Measurements from ENCODE around the gene CCDC68.

Gene CCDC68

DNA sequence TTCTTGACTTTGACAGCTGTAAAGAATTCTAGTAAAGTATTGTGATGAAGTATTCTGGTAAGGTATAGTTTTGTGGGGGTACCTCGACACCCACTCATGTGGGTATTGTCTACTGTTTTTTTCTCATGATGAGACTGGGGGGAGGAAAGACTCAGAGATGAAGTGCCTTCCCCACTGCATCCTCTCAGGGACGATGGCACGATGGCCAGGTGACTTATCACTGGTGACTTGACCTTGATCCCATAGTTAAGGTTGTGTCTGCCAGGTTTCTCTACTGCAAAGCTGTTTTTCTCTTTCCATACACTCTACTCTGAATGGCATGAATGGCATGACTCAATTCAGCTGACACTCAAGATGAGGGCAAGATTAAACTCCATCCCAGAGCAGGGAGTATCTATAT is 936 bp upstream of the CCDC68 start:
- no peak for DNase-seq

DNA sequence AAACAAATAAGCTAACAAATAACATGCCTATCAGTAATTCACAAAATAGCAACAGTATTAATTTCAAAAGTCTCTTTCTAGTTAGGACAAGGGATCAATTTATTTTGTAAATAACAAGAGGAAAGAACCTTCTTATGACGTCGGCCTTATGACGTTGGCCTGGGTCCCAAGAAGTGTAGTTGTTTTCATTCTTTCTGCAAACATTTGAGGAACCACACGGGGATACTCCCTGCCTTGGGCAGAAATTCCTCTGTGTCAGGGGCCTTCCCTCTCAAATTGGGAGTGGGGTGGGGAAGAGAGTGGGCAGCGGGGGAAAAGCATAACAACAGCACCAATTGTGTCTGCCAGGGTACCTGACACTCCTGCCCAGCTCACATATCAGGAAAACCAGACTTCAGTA is 1.3 kb downstream of the CCDC68 start:
- DNase-seq: no peak

DNA sequence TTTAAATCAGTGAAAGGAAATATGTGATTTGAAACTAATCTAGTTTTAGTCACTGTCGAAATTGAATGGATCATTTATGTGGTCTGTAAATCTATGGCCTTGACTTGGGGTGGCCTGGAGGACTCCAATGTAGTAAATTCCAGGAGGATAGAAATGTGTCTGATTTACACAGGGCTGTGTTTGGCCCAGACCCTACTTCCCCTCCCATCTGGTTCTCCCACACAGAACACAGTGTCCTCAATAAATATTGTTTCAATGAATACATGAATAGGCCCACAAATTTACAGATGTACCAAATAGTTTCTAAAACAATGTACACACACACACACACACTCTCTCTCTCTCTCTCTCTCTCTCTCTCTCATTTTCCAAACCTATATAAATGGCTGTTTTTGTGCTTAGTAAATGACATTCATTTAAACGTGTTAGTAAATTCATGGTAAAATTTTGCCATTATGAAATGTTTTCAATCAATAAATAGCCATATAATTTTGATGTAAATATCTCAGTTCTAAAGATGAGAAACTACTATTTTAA is 1.9 kb downstream of the CCDC68 start:
- no peak for DNase-seq

DNA sequence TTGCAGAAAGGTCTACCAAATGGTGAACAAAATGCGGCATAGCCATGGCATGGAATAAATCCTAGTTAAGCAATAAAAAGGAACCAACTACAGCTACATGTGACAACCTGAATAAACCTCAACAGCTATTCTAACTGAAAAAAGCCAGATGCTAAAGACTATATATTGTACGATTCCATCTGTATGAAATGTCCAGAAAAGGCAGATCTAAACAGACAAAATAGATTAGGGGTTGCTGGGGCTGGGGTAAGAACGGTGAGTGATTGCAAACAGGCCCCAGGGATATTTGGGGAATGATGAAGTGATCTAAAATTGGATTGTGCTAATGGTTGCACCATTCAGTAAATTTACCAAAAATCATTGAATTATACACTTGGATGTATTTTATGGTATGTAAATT is 2.8 kb downstream of the CCDC68 start:
- DNase-seq: no peak

DNA sequence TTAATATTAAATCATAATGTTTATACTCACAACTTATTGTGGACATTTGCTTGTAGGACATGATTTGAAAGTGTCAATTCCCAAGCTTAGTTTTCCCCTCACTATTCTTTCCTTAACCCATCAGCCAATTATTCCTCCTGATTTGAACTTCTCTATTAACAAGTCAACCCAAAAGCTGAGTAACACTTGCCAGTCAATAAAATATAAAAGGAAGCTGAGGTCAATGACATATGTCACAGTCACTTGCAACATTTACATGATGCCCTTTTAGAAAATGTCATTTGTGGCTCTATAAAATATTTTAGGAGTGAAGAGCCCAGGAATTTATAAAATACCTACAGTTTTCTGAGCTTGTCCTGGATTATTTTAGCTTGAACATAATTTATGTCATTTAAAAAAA is 7.2 kb downstream of the CCDC68 start:
- no peak for DNase-seq

DNA sequence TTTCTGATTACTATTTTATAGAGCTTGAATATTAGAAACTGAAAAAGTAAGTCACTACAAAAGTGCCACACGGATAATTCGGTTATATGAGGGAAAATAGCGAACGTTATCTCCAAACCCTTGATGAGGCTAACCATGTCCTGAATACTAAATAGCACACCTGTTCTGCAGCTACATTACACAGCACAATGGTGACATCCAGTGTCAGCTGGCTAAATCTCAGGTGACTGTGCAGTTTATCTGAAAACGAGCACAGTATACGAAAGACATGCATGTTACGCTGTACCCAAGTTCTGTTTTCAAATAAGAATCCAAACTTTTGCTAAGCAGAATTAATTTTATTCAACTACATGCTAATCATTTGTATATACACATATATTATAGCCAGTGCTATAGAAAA is 9.0 kb downstream of the CCDC68 start:
- no peak for DNase-seq

DNA sequence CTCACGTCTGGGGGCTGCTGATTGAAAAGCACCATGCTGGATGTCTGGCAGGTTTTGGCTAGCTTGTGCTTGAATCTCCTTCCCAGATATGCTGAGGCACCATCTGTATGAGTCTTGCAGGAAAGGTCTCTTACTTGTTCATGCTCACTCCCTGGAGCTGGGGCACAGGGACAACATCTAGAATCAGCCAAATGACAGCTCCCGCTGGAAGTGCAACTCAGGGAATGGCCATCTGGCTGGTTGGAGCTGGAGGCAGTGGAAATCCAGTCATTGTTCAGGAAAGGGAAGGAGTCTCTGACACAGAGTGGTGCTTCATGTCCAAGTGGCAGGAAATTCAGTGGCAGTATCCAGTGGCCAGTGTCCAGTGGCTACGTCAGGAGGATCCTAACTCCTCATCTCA is 9.7 kb downstream of the CCDC68 start:
- no peak for DNase-seq

DNA sequence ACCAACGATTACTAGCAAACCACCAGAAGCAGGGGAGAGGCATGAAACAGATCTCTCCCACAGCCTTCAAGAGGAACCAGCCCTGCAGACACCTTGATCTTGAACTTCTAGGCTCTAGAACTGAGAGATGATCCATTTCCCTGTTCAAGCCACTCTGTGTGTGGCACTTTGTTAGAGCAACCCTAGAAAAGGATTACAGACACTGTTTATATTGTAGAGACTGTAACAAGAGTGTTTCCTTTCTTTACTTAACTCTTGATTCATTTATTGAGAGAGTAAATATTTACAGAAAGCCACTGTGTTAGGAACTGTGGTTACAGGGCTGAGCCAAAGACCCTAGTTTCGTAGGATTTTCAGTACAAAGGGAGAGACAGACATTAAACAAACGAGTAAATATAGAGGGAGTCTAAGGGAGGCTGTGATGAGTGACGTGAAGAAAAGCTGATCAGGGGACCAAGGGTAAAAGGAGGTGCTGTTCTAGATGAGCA is 10.9 kb downstream of the CCDC68 start:
- DNase-seq: no peak

DNA sequence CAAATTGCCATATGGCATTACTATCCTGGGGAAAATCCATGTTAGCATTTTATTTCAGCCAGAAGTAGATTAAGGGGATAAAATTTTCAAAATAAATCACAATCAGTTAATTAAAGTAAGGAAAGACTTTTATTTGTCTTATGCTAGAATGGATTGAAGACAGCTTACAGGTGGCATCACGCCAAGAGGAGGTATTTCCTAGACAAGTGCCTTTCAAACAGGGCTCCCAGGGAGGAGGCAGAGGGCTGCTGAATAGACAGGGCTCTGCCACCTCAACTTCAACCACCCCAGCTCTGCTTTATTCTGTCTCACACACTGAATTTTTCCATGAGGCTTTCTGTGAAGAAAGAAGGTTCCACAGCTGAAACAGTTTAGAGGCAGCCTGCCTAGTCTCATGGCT is 12.2 kb downstream of the CCDC68 start:
- DNase-seq: no peak

DNA sequence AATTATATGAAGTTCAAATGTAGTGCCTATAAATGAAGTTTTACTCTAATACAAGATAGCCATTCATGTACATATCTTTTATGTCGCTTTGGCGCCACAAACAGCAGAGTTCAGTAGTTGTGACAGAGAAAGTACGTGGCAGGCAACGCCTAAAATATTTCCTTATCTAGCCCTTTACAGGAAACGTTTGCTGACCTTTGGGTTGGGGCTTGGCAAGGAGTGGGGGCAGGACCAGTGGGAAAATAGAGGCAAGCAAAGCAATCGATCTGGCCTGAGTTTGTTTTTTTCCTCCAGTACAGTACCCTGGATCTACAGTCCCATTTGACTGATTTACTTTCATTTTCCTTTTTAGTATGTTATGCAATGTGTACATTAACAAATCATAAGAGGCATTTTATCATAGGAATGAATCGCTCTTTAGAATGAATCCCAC is 13.1 kb downstream of the CCDC68 start:
- peak; percentile 9 to 21 for DNase-seq

DNA sequence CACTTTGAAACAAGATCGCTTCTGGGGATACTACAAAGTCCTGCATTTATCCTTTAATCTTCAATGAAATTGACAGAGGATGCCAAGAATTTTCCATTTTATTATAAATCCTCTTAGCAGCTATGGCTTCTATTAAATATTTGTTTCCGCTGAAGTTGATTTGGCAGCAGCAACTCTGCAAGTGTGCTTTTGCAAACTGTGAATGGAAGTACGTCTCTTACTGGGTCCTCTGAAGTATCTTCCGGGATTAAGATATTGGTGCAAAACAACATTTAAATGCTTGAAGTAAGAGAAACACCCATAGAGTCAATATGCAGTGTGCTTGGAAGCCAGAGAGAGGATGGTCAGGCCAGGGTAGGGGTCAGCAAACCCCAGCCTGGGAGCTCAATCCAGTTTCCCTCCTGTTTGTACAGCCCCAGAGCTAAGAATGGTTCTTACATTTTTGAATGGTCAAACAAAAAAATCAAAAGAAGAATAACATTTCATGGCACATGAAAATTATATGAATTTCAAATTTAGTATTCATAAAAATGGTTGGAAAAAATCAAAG is 13.6 kb downstream of the CCDC68 start:
- no peak for DNase-seq

DNA sequence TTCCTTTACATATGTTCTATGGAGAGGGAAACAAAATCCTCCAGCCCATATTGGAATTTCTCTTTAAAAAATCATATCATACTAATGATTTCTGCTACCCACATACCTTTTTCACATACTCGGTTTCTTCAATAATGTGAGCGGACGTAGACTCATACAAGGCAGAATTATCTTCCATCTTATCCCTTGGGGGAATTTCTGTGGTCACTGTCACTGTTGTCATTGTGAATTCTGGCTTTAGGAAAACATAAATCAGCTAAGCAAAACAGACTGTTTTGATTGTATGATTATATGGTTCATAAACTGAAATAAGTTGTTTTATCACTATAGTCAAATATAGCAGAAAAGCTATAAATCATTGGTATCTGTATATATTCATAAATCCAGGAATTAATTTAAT is 16.7 kb downstream of the CCDC68 start:
- DNase-seq: no peak

DNA sequence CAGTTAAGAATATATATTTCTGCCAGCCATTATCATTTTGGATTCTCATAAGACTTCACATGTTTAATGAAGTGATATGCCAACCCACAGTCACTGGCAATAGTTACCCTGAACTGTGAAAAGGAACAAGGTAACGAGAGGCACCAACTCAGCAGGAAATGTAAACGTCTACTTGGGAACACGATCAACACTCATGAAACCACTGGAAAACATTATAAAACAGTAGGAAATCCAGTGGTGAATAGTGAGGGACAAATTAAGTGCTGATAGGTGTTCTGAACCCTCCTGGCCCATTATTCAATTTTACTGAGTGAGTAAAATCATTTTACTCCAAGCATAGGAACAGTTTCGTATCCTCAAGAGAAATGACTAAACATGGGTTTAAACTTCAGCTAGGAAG is 17.1 kb downstream of the CCDC68 start:
- no peak for DNase-seq

DNA sequence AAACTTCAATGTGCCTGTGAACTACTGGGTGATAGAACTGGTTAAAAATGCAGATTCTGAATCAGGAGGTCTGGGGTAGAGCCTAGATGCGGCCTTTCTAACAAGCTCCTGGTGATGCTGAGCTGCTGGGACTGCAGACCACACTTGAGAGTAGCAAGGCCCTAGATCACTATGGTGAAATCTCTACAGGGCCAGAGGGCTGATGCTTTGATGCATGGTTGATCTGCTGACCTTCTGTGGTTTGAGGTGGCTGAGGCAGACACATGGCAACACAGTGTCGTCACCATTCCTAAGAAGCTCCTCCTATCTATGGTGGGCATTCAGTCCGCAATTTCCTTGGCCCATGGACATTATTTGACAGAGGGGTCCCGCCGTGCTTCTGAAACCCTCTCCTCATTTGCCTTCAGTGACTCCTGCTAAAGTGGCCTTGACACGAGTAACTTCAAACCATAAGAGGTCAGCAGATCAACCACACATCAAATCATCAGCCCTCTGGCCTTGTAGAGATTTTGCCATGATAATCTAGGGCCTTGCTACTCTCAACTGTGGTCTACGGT is 19.8 kb downstream of the CCDC68 start:
- no peak for DNase-seq

DNA sequence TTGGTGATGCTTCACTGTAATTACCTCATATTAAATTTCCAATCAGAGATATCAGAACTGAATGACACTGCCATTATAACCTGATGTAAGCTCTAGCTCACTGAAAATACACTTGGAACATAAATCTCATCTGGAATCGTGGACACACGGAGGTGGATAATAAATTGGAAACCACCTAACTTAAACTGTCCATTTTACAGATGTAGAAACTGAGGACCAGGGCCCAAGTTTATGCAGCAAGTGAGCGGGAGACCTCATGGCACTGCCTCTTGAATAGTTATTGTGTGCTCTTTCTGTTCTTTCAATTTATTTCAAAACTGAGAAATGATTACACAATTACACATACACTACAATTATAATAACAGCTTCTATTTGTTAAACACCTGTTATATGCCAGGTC is 20.8 kb downstream of the CCDC68 start:
- no peak for DNase-seq

DNA sequence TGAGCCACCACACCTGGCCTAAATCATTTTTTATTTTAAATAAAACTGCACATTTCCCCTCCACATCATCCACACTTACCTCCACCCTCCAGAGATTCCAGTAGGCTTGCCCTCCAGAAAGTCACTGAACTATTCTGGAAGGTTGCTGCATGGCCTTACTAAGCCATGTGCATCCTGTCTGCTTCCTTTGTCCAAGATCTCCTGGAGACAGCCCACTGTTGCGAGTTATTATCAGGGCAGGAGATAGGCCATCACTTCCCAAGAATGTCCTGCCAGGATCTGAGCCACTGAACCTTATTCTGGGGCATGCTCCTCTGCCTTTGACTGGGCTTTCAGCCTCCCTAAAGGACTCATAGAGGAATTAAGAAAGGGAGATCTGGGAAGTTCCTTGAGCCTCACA is 26.8 kb downstream of the CCDC68 start:
- DNase-seq: no peak

DNA sequence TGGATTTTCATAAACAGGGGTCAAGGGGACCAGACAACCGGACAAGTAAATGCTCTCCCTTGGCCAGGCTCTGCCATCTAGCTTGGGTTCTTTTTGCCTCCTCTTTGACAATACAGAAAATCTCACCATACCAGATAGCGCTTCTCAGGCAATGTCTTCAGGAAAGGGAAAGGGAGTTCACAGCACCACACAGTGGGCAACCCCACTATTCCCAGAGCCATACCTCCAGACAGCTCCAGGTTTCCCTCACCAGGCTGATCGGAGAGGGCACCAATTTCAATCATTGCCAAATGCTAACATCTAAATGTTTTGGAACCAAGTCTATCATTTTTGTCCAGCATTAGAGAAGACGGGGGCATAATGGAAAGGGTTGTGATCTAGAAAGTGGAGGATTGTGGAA is 28.1 kb downstream of the CCDC68 start:
- no peak for DNase-seq

DNA sequence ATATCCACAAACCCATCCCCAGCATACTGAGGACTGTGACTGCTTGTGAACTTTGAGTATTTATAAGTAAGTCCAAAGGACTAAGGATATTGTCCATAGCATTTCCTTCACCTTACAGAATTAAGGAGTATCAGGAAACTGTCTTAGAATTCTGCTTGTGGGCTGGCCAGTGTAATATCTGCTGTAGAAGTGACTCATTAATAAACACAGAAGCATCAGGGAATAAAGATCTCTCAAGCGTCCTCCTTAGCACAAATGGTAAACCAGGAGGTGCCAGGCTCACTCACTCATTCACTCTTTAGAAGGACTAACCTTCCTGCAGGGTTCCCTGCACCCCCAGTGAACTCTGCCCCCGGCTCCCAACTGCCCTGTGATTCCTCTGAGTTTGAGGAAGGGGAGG is 31.0 kb downstream of the CCDC68 start:
- no peak for DNase-seq

DNA sequence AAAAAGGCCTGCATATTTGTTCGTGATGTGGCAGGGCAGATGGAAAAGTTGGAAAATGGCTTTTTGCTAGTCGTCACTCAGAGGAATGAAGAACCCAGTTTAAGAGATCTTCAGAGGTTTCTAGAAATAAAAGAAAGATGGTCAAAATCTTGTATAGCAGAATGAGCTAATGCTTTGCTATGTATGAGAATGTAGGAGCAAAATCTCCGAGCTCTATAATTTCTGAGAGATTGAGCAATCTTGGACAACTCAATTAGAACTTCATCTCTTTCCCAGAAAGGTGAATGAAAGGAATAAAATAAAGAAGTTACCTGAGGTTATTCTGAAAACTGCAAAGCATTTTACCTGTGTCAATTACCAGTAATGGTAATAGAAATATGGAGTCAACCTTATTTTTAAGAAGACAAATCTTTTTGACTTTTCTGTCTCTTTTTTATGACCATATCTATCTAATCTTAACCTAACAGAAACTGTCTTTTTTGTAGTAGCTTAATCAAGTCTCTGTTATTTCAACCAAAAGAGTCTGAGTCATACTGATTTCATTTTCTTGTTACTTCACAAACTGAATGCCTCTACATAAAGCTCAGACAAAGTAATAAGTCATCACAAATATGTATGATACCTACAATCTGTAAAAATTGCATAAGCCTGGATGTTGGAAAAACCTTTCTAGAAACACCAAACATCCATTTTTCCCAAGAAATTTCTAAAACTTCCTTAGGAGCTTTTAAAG is 32.5 kb downstream of the CCDC68 start:
- DNase-seq: no peak

DNA sequence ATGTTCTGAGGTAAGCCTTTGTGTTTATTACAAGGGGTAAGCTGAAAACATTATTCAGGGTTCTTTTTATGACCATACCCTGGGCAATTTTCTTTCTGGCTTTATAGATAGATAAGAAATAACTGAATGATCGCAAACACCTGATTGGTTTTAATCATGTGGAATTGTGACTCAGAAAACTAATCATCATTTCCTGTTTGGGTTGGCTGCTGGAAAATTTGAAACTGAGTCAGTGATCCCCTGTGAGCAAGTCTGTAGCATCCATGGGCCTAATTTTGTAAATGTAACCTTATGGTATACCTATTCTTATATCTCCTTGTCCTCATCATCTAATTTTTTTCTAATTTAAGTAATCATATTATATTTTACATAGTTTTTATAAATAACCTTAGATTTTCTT is 34.3 kb downstream of the CCDC68 start:
- DNase-seq: no peak

DNA sequence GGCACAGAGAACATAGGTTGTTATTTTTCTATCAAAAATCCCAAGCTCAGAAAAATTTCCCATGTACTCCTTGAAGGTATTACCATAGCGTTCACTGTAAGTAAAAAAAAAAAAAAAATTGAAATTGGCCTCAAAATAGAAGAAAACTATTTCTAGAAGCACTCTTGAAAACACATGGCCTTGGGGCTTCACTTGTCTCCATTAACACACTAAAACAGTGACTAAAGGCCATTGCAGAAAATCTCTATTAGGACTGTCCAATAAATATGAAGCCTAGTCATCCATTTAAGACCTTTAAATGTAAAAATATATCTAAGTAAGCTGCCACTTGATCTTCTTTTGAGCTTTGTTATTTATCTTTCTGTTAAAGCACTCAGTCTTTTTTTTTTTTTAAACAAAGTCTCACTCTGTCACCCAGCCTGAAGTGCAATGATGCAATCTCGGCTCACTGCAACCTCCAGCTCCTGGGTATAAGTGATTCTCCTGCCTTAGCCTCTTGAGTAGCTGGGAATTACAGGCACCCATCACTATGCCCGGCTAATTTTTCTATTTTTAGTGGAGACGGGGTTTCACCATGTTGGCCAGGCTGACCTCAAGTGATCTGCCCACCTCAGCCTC is 35.8 kb downstream of the CCDC68 start:
- DNase-seq: no peak

DNA sequence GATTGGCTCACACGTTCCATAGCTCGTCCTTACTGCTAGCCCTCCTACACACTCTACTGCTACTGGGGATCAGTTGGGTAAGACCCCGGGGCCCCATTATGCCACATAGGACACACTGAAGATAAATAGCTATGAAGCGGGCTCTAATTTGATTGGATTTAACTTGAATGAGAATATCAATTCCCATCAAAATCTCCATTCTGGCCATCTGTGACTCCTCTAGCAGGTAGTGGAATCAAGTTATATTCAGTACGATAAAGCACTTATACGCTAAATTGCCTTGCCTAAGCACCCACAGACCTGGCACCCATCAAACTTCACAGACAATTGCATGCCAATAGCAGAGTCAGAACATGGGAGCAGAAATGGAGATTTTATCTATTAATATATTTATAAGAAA is 39.8 kb downstream of the CCDC68 start:
- DNase-seq: no peak

DNA sequence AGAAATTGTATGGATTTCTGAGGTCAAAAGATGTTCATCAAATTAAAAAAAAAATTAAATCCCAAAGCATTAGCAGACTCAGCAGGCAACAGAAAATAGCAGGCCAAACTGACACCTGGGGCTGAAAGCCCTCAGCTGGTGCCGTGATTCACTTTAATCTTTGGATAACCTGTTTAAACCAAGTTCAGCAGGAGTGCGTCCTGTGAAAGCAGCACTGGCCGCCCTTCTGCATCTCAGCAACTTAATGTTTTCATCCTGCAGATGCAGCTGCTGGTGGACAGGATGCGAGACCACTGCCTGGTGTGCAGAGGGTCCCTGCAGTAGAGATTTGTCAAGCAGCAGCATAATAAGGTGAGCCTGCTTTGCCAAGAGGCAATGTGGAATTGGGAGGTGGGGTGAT is 41.2 kb downstream of the CCDC68 start:
- no peak for DNase-seq

DNA sequence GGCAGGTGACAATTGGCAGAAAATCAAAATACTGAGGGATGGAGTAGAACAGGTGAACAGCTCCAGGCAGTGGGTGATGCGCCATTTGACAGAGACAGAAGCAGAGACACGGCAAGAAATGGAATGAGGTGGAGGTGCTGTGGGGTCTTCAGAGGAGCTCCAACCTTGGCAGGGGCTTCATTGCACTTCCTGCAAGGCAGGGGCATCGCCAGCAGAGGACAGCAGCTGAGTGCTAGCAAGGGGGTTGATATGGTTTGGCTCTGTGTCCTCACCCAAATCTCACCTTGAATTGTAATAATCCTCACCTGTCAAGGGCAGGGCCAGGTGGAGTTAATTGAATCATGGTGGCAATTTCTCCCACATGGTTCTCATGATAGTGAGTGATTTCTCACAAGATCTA is 42.8 kb downstream of the CCDC68 start:
- DNase-seq: no peak

Measured in stimulated activated CD4-positive, alpha-beta T cell treated with anti-CD3 and anti-CD28 coated beads, Interleukin-2, amount 100 ng/mL, for 24 hours (primary cell).